Fibroblast of lung (primary cell): ENCODE measurements around the gene MAST2. TPM values are rescaled to one million over a fixed set of nuclear protein-coding genes. Genes with fewer than 3 reads are reported as not detected.

ENCODE experiments used
- DNase-seq, 2 donors: peaks; one replicate each; pipeline versions ENCODE4 v3.0.0 to v3.0.0-alpha.2; 2010; ENCODE audit warnings: low read depth in 2 of 2
- H2AFZ ChIP-seq: 2 replicates; pipeline ENCODE4 v1.5.1; 2012; ENCODE audit warnings: low read length, control low read depth, inconsistent platforms
- H3K27ac ChIP-seq: 2 replicates; pipeline ENCODE4 v1.5.1; 2011; ENCODE audit warnings: low read length, control low read depth; ENCODE audit not compliant: insufficient read depth
- H3K27me3 ChIP-seq: 2 replicates; pipeline ENCODE4 v1.5.1; 2011; ENCODE audit warnings: mild to moderate bottlenecking, low read length; ENCODE audit not compliant: control insufficient read depth, insufficient read depth
- H3K36me3 ChIP-seq: 2 replicates; pipeline ENCODE4 v1.5.1; 2011; ENCODE audit warnings: low read length; ENCODE audit not compliant: control insufficient read depth, insufficient read depth
- H3K4me1 ChIP-seq: 2 replicates; pipeline ENCODE4 v1.5.1; 2011; ENCODE audit warnings: low read length; ENCODE audit not compliant: control insufficient read depth, insufficient read depth; ENCODE audit errors: extremely low read depth
- H3K4me2 ChIP-seq: 2 replicates; pipeline ENCODE4 v1.5.1; 2011; ENCODE audit warnings: low read length, control low read depth; ENCODE audit not compliant: insufficient read depth; ENCODE audit errors: extremely low read depth
- H3K4me3 ChIP-seq, 4 experiments: fragments of 200-600 bp in 1 of 4; sonication (generic) in 1 of 4; replicated peaks in 1 of 4; 2 replicates each; pipeline ENCODE4 v1.5.1; 2011 to 2016; ENCODE audit warnings: low read length in 4 of 4, low read depth in 3 of 4, mild to moderate bottlenecking in 3 of 4, control low read depth in 2 of 4, inconsistent platforms in 1 of 4, mixed read lengths in 1 of 4; ENCODE audit not compliant: insufficient read depth in 1 of 4; ENCODE audit errors: control extremely low read depth in 1 of 4
- H3K79me2 ChIP-seq: 2 replicates; pipeline ENCODE4 v1.5.1; 2012; ENCODE audit warnings: mild to moderate bottlenecking, low read length, inconsistent platforms; ENCODE audit not compliant: control insufficient read depth, insufficient read depth
- H3K9ac ChIP-seq: 2 replicates; pipeline ENCODE4 v1.5.1; 2011; ENCODE audit warnings: mild to moderate bottlenecking, low read length, control low read depth; ENCODE audit not compliant: insufficient read depth
- H3K9me3 ChIP-seq: 2 replicates; pipeline ENCODE4 v1.5.1; 2012; ENCODE audit warnings: low read depth, low read length; ENCODE audit not compliant: control insufficient read depth, insufficient read depth
- H4K20me1 ChIP-seq: 2 replicates; pipeline ENCODE4 v1.5.1; 2011; ENCODE audit warnings: low read length; ENCODE audit not compliant: control insufficient read depth, insufficient read depth; ENCODE audit errors: extremely low read depth
- EZH2 ChIP-seq: IDR thresholded peaks from 2 replicates; pipeline ENCODE4 v1.5.1; 2012; ENCODE audit warnings: low read length, control low read depth, mild to moderate bottlenecking; ENCODE audit errors: missing control alignments
- polyA plus RNA-seq, 2 donors: library from polyadenylated mRNA; depleted of rRNA in 1 of 2; stranded (reverse) in 1 of 2; unstranded in 1 of 2; fragments of >200 nt; gene quantifications; 2 replicates each; pipeline ENCODE4 v1.2.1, GENCODE V29; 2011 to 2012; ENCODE audit warnings: missing spikeins in 1 of 2
- total RNA-seq: library from RNA; depleted of rRNA; stranded (reverse); fragments of >200 nt; gene quantifications from 2 replicates; pipeline ENCODE4 v1.2.1, GENCODE V29; 2014
- TF ChIP-seq, protein P1 (sequence below), 2 donors: IDR thresholded peaks in 1 of 2; conservative IDR thresholded peaks in 1 of 2; 1 replicate in 1 of 2; 2 replicates in 1 of 2; pipeline ENCODE4 v1.5.1; 2011 to 2012; ENCODE audit warnings: low read length in 2 of 2, control low read depth in 1 of 2, inconsistent platforms in 1 of 2, low read depth in 1 of 2, mild to moderate bottlenecking in 1 of 2

Gene MAST2
- total and polyA plus RNA-seq, 2 donors (not counting 1 experiment from before 2014, with no cell fraction given), result 17.5 to 24.9 TPM

DNA sequence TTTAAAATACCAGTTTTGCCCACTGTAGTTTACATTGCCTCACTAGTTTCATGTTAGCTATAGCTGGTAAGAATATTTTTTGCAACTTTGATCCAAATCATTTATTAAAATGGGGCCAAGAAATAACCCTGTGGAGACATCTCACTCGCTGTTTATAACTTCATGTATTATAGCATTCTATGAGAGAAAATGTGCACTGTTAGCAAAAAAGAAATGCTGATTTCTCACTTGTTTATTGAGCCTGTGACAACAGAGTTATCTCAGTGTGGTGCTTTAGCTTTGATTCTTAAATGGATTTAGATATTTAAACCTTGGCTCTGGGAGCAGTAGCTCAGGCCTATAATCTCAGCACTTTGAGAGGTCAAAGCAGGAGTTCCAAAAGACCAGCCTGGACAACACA lies 201.1 kb downstream of the MAST2 start:
- DNase-seq, result no peak
- no peaks in the 10 kb centered on the region for H3K9me3 ChIP-seq
- H2AFZ ChIP-seq, result no peak overlapping the region
- no peak overlapping the region for H3K4me3 ChIP-seq
- TF ChIP-seq, protein P1, sequence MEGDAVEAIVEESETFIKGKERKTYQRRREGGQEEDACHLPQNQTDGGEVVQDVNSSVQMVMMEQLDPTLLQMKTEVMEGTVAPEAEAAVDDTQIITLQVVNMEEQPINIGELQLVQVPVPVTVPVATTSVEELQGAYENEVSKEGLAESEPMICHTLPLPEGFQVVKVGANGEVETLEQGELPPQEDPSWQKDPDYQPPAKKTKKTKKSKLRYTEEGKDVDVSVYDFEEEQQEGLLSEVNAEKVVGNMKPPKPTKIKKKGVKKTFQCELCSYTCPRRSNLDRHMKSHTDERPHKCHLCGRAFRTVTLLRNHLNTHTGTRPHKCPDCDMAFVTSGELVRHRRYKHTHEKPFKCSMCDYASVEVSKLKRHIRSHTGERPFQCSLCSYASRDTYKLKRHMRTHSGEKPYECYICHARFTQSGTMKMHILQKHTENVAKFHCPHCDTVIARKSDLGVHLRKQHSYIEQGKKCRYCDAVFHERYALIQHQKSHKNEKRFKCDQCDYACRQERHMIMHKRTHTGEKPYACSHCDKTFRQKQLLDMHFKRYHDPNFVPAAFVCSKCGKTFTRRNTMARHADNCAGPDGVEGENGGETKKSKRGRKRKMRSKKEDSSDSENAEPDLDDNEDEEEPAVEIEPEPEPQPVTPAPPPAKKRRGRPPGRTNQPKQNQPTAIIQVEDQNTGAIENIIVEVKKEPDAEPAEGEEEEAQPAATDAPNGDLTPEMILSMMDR (conservative IDR thresholded peaks at IDR 0.05 in 1 of 2, IDR thresholded peaks at IDR 0.05 in 1 of 2; ENCODE audit: low read depth in 1 of 2, low read length in 2 of 2), result no peak
- TF ChIP-seq EZH2, result no peak
- no peaks in the 10 kb centered on the region for H4K20me1 ChIP-seq
- H3K79me2 ChIP-seq, result no peaks in the 10 kb centered on the region
- H3K4me2 ChIP-seq, result no peak overlapping the region
- no peaks in the 10 kb centered on the region for H3K4me1 ChIP-seq
- H3K27me3 ChIP-seq, result no peaks in the 10 kb centered on the region
- H3K36me3 ChIP-seq, result peaks cover 2% of the 10 kb centered on the region
- H3K9ac ChIP-seq, result no peak overlapping the region
- no peak overlapping the region for H3K27ac ChIP-seq

GRCh38 chr1:46005594-46005993 lies 202.2 kb downstream of the MAST2 start:
- no peak for DNase-seq
- H3K27me3 ChIP-seq, result no peaks in the 10 kb centered on the region
- no peak overlapping the region for H3K4me3 ChIP-seq
- H3K9ac ChIP-seq, result no peak overlapping the region
- no peaks in the 10 kb centered on the region for H3K9me3 ChIP-seq
- peaks cover 2% of the 10 kb centered on the region for H3K36me3 ChIP-seq
- H2AFZ ChIP-seq, result no peak overlapping the region
- H4K20me1 ChIP-seq, result no peaks in the 10 kb centered on the region
- no peak overlapping the region for H3K27ac ChIP-seq
- H3K79me2 ChIP-seq, result no peaks in the 10 kb centered on the region
- H3K4me2 ChIP-seq, result no peak overlapping the region
- no peaks in the 10 kb centered on the region for H3K4me1 ChIP-seq
- TF ChIP-seq EZH2, result no peak
- TF ChIP-seq, protein P1 (conservative IDR thresholded peaks at IDR 0.05 in 1 of 2, IDR thresholded peaks at IDR 0.05 in 1 of 2; ENCODE audit: low read depth in 1 of 2, low read length in 2 of 2), result no peak

- Histone ChIP-seq H3K27me3 (no peaks in the 10 kb centered on the region), H3K4me2 (no peak overlapping the region), H3K4me1 (no peaks in the 10 kb centered on the region), H3K36me3 (peaks cover 2% of the 10 kb centered on the region), H4K20me1 (no peaks in the 10 kb centered on the region), H3K4me3 (no peak overlapping the region), H3K27ac (no peak overlapping the region), H3K9me3 (no peaks in the 10 kb centered on the region), H2AFZ (no peak overlapping the region), H3K9ac (no peak overlapping the region), H3K79me2 (no peaks in the 10 kb centered on the region)
- TF ChIP-seq EZH2, result no peak
- TF ChIP-seq, protein P1 (conservative IDR thresholded peaks at IDR 0.05 in 1 of 2, IDR thresholded peaks at IDR 0.05 in 1 of 2; ENCODE audit: low read depth in 1 of 2, low read length in 2 of 2), result no peak
- DNase-seq, result no peak
Observed at GRCh38 chr1:46008585-46008984, 205.2 kb downstream of the MAST2 start.
